ENCODE results near the gene ITPR1. TPM values are rescaled to one million over a fixed set of nuclear protein-coding genes. Genes with fewer than 3 reads are reported as not detected.

Gene ITPR1
- total RNA-seq, 1 experiment from 2014 or later = 8.7 TPM

GRCh38 chr3:4850928-4851265, 357.7 kb downstream of the ITPR1 start:
- in situ Hi-C loops (cut with HindIII; ENCODE audit: low pct_unique_long_range_greater_than_20kb, low sequenced_read_pairs) = no loop called here
- POLR2A ChIA-PET = no interaction called here
- CTCF ChIA-PET = no interaction called here
- no peaks in the 10 kb centered on the region for H3K36me3 ChIP-seq (ENCODE audit: control insufficient read depth, insufficient read depth, low read length)
- no peaks in the 10 kb centered on the region for H3K4me1 ChIP-seq (ENCODE audit: control insufficient read depth, insufficient read depth, low read length)
- H3K4me3 ChIP-seq (ENCODE audit: low read depth in 2 of 2, low read length in 2 of 2) = no peak overlapping the region
- no peak for DNase-seq (ENCODE audit: low read depth, low spot score)
- H3K27ac ChIP-seq (ENCODE audit: low read length) = no peak overlapping the region
- intact Hi-C loops (cut with micrococcal nuclease; ENCODE audit: unreplicated experiment) = no loop called here
- H3K27me3 ChIP-seq (ENCODE audit: control insufficient read depth, insufficient read depth, low read length) = no peaks in the 10 kb centered on the region
- no TSS peak for BruUV-seq (replicated peaks)
- TF ChIP-seq REST (IDR thresholded peaks at IDR 0.05; ENCODE audit: insufficient read depth in 1 of 2, low read depth in 2 of 2, low read length in 1 of 2) (no peak), TCF7L2 (IDR thresholded peaks at IDR 0.05; ENCODE audit: low read depth, low read length) (no peak), CTCF (IDR thresholded peaks at IDR 0.05) (no peak), POLR2AphosphoS5 (IDR thresholded peaks at IDR 0.05; ENCODE audit: low read depth, low read length) (no peak), SIN3A (IDR thresholded peaks at IDR 0.05; ENCODE audit: borderline replicate concordance, insufficient read depth, low read depth, low read length) (no peak)
- no peaks in the 10 kb centered on the region for H3K9me3 ChIP-seq (ENCODE audit: control insufficient read depth, insufficient read depth, low read depth, low read length)
- ATAC-seq = no peak

- Histone ChIP-seq H3K4me1 (ENCODE audit: control insufficient read depth, insufficient read depth, low read length) (no peaks in the 10 kb centered on the region), H3K36me3 (ENCODE audit: control insufficient read depth, insufficient read depth, low read length) (no peaks in the 10 kb centered on the region), H3K4me3 (ENCODE audit: low read depth in 2 of 2, low read length in 2 of 2) (no peak overlapping the region), H3K27ac (ENCODE audit: low read length) (no peak overlapping the region), H3K9me3 (ENCODE audit: control insufficient read depth, insufficient read depth, low read depth, low read length) (no peaks in the 10 kb centered on the region), H3K27me3 (ENCODE audit: control insufficient read depth, insufficient read depth, low read length) (no peaks in the 10 kb centered on the region)
- POLR2A ChIA-PET = interaction anchor here (0.8 kb wide), 1 partner anchor 14 kb away, joined by 4 read pairs; no protein-coding TSS in a partner anchor
- CTCF ChIA-PET = no interaction called here
- intact Hi-C loops (cut with micrococcal nuclease; ENCODE audit: unreplicated experiment) = no loop called here
- no peak for TF ChIP-seq TCF7L2 (IDR thresholded peaks at IDR 0.05; ENCODE audit: low read depth, low read length)
- TF ChIP-seq SIN3A (IDR thresholded peaks at IDR 0.05; ENCODE audit: borderline replicate concordance, insufficient read depth, low read depth, low read length) = no peak
- no peak for TF ChIP-seq CTCF (IDR thresholded peaks at IDR 0.05)
- TF ChIP-seq POLR2AphosphoS5 (IDR thresholded peaks at IDR 0.05; ENCODE audit: low read depth, low read length) = no peak
- TF ChIP-seq REST (IDR thresholded peaks at IDR 0.05; ENCODE audit: insufficient read depth in 1 of 2, low read depth in 2 of 2, low read length in 1 of 2) = no peak
- no peak for DNase-seq (ENCODE audit: low read depth, low spot score)
- no peak for ATAC-seq
- in situ Hi-C loops (cut with HindIII; ENCODE audit: low pct_unique_long_range_greater_than_20kb, low sequenced_read_pairs) = no loop called here
- no TSS peak for BruUV-seq (replicated peaks)
Measured at GRCh38 chr3:4852780-4853748, 359.9 kb downstream of the ITPR1 start.

Measured in Panc1 (cell line).